Spleen (tissue), 7 donors: ENCODE measurements around the gene SLC22A23.

Experiments
- CTCF ChIP-seq, 11 experiments: fragments of 200-600 bp in 7 of 11; fragments of 450-650 bp in 4 of 11; sonication (generic) in 4 of 11; IDR thresholded peaks in 8 of 11; conservative IDR thresholded peaks in 3 of 11; 1 replicate in 7 of 11; 2 replicates in 4 of 11; pipeline versions ENCODE4 v1.4.0 to v1.8.0; 2016 to 2021; ENCODE audit warnings: antibody characterized with exemption in 11 of 11, inconsistent platforms in 4 of 11, mild to moderate bottlenecking in 1 of 11
- POLR2AphosphoS5 ChIP-seq, 3 donors: sonication (generic); formaldehyde crosslinking; IDR thresholded peaks; one replicate each; pipeline ENCODE4 v1.5.1; 2017; ENCODE audit warnings: antibody characterized with exemption in 3 of 3
- donor health status: DM: no; HTN: no; CAD: no; lungs with moderate emphysema.
- donor health status: DM: no; HTN: no; CAD: no.
- donor health status: DM: no; HTN: no; CAD: no.

GRCh38 chr6:3278691-3279090 is 178.2 kb downstream of the SLC22A23 start:
- TF ChIP-seq POLR2AphosphoS5 (IDR thresholded peaks at IDR 0.05) (no peak), CTCF (IDR thresholded peaks at IDR 0.05 in 8 of 11, conservative IDR thresholded peaks at IDR 0.05 in 3 of 11) (no peak)
